Hepatocyte (in vitro differentiated cells): ENCODE data around the gene SRPK3.

Experiments
- CTCF ChIP-seq: fragments of 200-600 bp; sonication (generic); IDR thresholded peaks from 2 replicates; pipeline ENCODE4 v1.5.1; 2016; ENCODE audit warnings: antibody characterized with exemption, mild to moderate bottlenecking; ENCODE audit not compliant: poor library complexity
- EZH2 ChIP-seq: fragments of 200-600 bp; sonication (generic); IDR thresholded peaks from 2 replicates; pipeline ENCODE4 v1.6.1; 2016; ENCODE audit warnings: antibody characterized with exemption, mild to moderate bottlenecking, borderline replicate concordance
- EZH2phosphoT487 ChIP-seq: fragments of 200-600 bp; sonication (generic); IDR thresholded peaks from one replicate; pipeline ENCODE4 v1.6.1; 2018; ENCODE audit warnings: antibody characterized with exemption, mild to moderate bottlenecking, low read depth, moderate library complexity; ENCODE audit not compliant: unreplicated experiment, severe bottlenecking

GRCh38 chrX:153744210-153745066 lies 36.4 kb upstream of the SRPK3 start:
- peak; percentile 20 for TF ChIP-seq CTCF
- TF ChIP-seq EZH2, result no peak
- no peak for TF ChIP-seq EZH2phosphoT487
